Activated naive CD8-positive, alpha-beta T cell treated with anti-CD3 and anti-CD28 coated beads, Interleukin-2, amount 50 U/mL, for 24 hours (primary cell): ENCODE results near the gene RSF1.
A peak's percentile ranks its signal among the peaks of the same experiment; 100 is the strongest.

Experiments
- ATAC-seq: fragments of 150-1000 bp; cut with Tn5 transposase; one replicate; pipeline ENCODE4 v1.10.0; 2021
- DNase-seq: peaks from one replicate; pipeline ENCODE4 v3.0.0; 2021
- H3K27ac Mint-ChIP-seq: one replicate; pipeline ENCODE4 v1.8.0; 2021; ENCODE audit warnings: mild to moderate bottlenecking, mixed read lengths
- H3K27me3 Mint-ChIP-seq: one replicate; pipeline ENCODE4 v1.8.0; 2021; ENCODE audit warnings: mixed read lengths
- H3K36me3 Mint-ChIP-seq: one replicate; pipeline ENCODE4 v1.8.0; 2021; ENCODE audit warnings: low read depth, mixed read lengths
- H3K4me1 Mint-ChIP-seq: one replicate; pipeline ENCODE4 v1.8.0; 2021; ENCODE audit warnings: mixed read lengths
- H3K4me3 Mint-ChIP-seq: one replicate; pipeline ENCODE4 v1.8.0; 2021; ENCODE audit warnings: mild to moderate bottlenecking, moderate library complexity, mixed read lengths
- H3K9me3 Mint-ChIP-seq: one replicate; pipeline ENCODE4 v1.8.0; 2021; ENCODE audit warnings: mixed read lengths

RSF1 gene

GRCh38 chr11:77699425-77699824, 121.1 kb downstream of the RSF1 start:
- Mint-ChIP-seq H3K27ac (no peak overlapping the region), H3K4me1 (peaks cover 2% of the 10 kb centered on the region), H3K4me3 (no peak overlapping the region), H3K36me3 (peaks cover 32% of the 10 kb centered on the region), H3K9me3 (no peaks in the 10 kb centered on the region), H3K27me3 (no peaks in the 10 kb centered on the region)
- ATAC-seq = no peak
- no peak for DNase-seq

- ATAC-seq = no peak
- no peak overlapping the region for H3K4me3 Mint-ChIP-seq
- no peak overlapping the region for H3K27ac Mint-ChIP-seq
- H3K27me3 Mint-ChIP-seq = no peaks in the 10 kb centered on the region
- peaks cover 32% of the 10 kb centered on the region for H3K36me3 Mint-ChIP-seq
- peaks cover 2% of the 10 kb centered on the region for H3K4me1 Mint-ChIP-seq
- no peak for DNase-seq
- H3K9me3 Mint-ChIP-seq = no peaks in the 10 kb centered on the region
Observed at GRCh38 chr11:77698896-77699295, 121.6 kb downstream of the RSF1 start.

- ATAC-seq = no peak
- H3K4me1 Mint-ChIP-seq = peaks cover 2% of the 10 kb centered on the region
- DNase-seq = no peak
- H3K9me3 Mint-ChIP-seq = no peaks in the 10 kb centered on the region
- no peaks in the 10 kb centered on the region for H3K27me3 Mint-ChIP-seq
- H3K4me3 Mint-ChIP-seq = no peak overlapping the region
- H3K27ac Mint-ChIP-seq = no peak overlapping the region
- H3K36me3 Mint-ChIP-seq = peaks cover 35% of the 10 kb centered on the region
Observed at GRCh38 chr11:77697865-77698264, 122.7 kb downstream of the RSF1 start.

- Mint-ChIP-seq H3K4me3 (no peak overlapping the region), H3K27me3 (no peaks in the 10 kb centered on the region), H3K4me1 (no peaks in the 10 kb centered on the region), H3K9me3 (no peaks in the 10 kb centered on the region), H3K27ac (no peak overlapping the region), H3K36me3 (peaks cover 40% of the 10 kb centered on the region)
- ATAC-seq (no peak), DNase-seq (no peak)
Observed at GRCh38 chr11:77695417-77695816, 125.1 kb downstream of the RSF1 start.

- H3K9me3 Mint-ChIP-seq = no peaks in the 10 kb centered on the region
- ATAC-seq (no peak), DNase-seq (no peak)
- H3K27ac Mint-ChIP-seq = no peak overlapping the region
- no peaks in the 10 kb centered on the region for H3K4me1 Mint-ChIP-seq
- H3K27me3 Mint-ChIP-seq = no peaks in the 10 kb centered on the region
- peaks cover 29% of the 10 kb centered on the region for H3K36me3 Mint-ChIP-seq
- no peak overlapping the region for H3K4me3 Mint-ChIP-seq
Observed at GRCh38 chr11:77690649-77691048, 129.9 kb downstream of the RSF1 start.

- Mint-ChIP-seq H3K27ac (no peak overlapping the region), H3K4me1 (no peaks in the 10 kb centered on the region), H3K9me3 (no peaks in the 10 kb centered on the region), H3K4me3 (no peak overlapping the region), H3K36me3 (peaks cover 31% of the 10 kb centered on the region), H3K27me3 (no peaks in the 10 kb centered on the region)
- ATAC-seq = no peak
- no peak for DNase-seq
Observed at GRCh38 chr11:77687088-77687487, 133.4 kb downstream of the RSF1 start.

GRCh38 chr11:77677138-77677537, 143.4 kb downstream of the RSF1 start:
- H3K4me1 Mint-ChIP-seq = no peaks in the 10 kb centered on the region
- peaks cover 36% of the 10 kb centered on the region for H3K36me3 Mint-ChIP-seq
- H3K4me3 Mint-ChIP-seq = no peak overlapping the region
- H3K27me3 Mint-ChIP-seq = no peaks in the 10 kb centered on the region
- no peaks in the 10 kb centered on the region for H3K9me3 Mint-ChIP-seq
- DNase-seq (no peak), ATAC-seq (no peak)
- no peak overlapping the region for H3K27ac Mint-ChIP-seq

- H3K9me3 Mint-ChIP-seq = no peaks in the 10 kb centered on the region
- H3K4me3 Mint-ChIP-seq = no peak overlapping the region
- no peaks in the 10 kb centered on the region for H3K4me1 Mint-ChIP-seq
- no peaks in the 10 kb centered on the region for H3K27me3 Mint-ChIP-seq
- no peak for DNase-seq
- no peak overlapping the region for H3K27ac Mint-ChIP-seq
- H3K36me3 Mint-ChIP-seq = peaks cover 57% of the 10 kb centered on the region
- ATAC-seq = no peak
Observed at GRCh38 chr11:77672264-77672663, 148.3 kb downstream of the RSF1 start.

- peak overlapping the region; percentile 14 for H3K27ac Mint-ChIP-seq
- no peaks in the 10 kb centered on the region for H3K9me3 Mint-ChIP-seq
- ATAC-seq (no peak), DNase-seq (no peak)
- H3K36me3 Mint-ChIP-seq = peaks cover 42% of the 10 kb centered on the region
- H3K4me1 Mint-ChIP-seq = no peaks in the 10 kb centered on the region
- no peaks in the 10 kb centered on the region for H3K27me3 Mint-ChIP-seq
- H3K4me3 Mint-ChIP-seq = no peak overlapping the region
Observed at GRCh38 chr11:77669848-77670511, 150.5 kb downstream of the RSF1 start.

GRCh38 chr11:77668760-77669159, 151.8 kb downstream of the RSF1 start:
- Mint-ChIP-seq H3K4me1 (no peaks in the 10 kb centered on the region), H3K27me3 (no peaks in the 10 kb centered on the region), H3K9me3 (no peaks in the 10 kb centered on the region), H3K36me3 (peaks cover 33% of the 10 kb centered on the region), H3K4me3 (no peak overlapping the region), H3K27ac (no peak overlapping the region)
- ATAC-seq (no peak), DNase-seq (no peak)

- Mint-ChIP-seq H3K27me3 (no peaks in the 10 kb centered on the region), H3K4me3 (no peak overlapping the region), H3K4me1 (no peaks in the 10 kb centered on the region), H3K27ac (no peak overlapping the region), H3K9me3 (no peaks in the 10 kb centered on the region), H3K36me3 (peaks cover 22% of the 10 kb centered on the region)
- no peak for DNase-seq
- no peak for ATAC-seq
Observed at GRCh38 chr11:77665240-77665965, 155.1 kb downstream of the RSF1 start.

- no peak overlapping the region for H3K27ac Mint-ChIP-seq
- DNase-seq = no peak
- H3K9me3 Mint-ChIP-seq = no peaks in the 10 kb centered on the region
- ATAC-seq = no peak
- peaks cover 1% of the 10 kb centered on the region for H3K36me3 Mint-ChIP-seq
- no peaks in the 10 kb centered on the region for H3K27me3 Mint-ChIP-seq
- no peak overlapping the region for H3K4me3 Mint-ChIP-seq
- no peaks in the 10 kb centered on the region for H3K4me1 Mint-ChIP-seq
Observed at GRCh38 chr11:77661670-77662069, 158.9 kb downstream of the RSF1 start.

GRCh38 chr11:77660947-77661346, 159.6 kb downstream of the RSF1 start:
- Mint-ChIP-seq H3K36me3 (peaks cover 1% of the 10 kb centered on the region), H3K4me1 (no peaks in the 10 kb centered on the region), H3K27me3 (no peaks in the 10 kb centered on the region), H3K27ac (no peak overlapping the region), H3K9me3 (no peaks in the 10 kb centered on the region), H3K4me3 (no peak overlapping the region)
- no peak for DNase-seq
- ATAC-seq = no peak

GRCh38 chr11:77658213-77659013, 162.1 kb downstream of the RSF1 start:
- no peaks in the 10 kb centered on the region for H3K36me3 Mint-ChIP-seq
- H3K9me3 Mint-ChIP-seq = no peaks in the 10 kb centered on the region
- H3K27ac Mint-ChIP-seq = peak overlapping the region; percentile 29
- DNase-seq = no peak
- no peak overlapping the region for H3K4me3 Mint-ChIP-seq
- H3K27me3 Mint-ChIP-seq = no peaks in the 10 kb centered on the region
- no peak for ATAC-seq
- no peaks in the 10 kb centered on the region for H3K4me1 Mint-ChIP-seq

- H3K4me1 Mint-ChIP-seq = no peaks in the 10 kb centered on the region
- no peak overlapping the region for H3K27ac Mint-ChIP-seq
- H3K4me3 Mint-ChIP-seq = no peak overlapping the region
- DNase-seq (no peak), ATAC-seq (no peak)
- no peaks in the 10 kb centered on the region for H3K36me3 Mint-ChIP-seq
- no peaks in the 10 kb centered on the region for H3K9me3 Mint-ChIP-seq
- no peaks in the 10 kb centered on the region for H3K27me3 Mint-ChIP-seq
Observed at GRCh38 chr11:77656362-77656761, 164.2 kb downstream of the RSF1 start.
